Raji (cell line): ENCODE results near the gene YAP1.

Source experiments
- POLR2A ChIP-seq: IDR thresholded peaks from 2 replicates; pipeline ENCODE4 v1.6.1; 2011; ENCODE audit warnings: low read depth, low read length, control low read depth; ENCODE audit not compliant: insufficient read depth

YAP1 gene

GRCh38 chr11:102234779-102235439, 124.7 kb downstream of the YAP1 start:
- no peak for TF ChIP-seq POLR2A

GRCh38 chr11:102237096-102237735, 127.0 kb downstream of the YAP1 start:
- TF ChIP-seq POLR2A, result no peak

- no peak for TF ChIP-seq POLR2A
Measured at GRCh38 chr11:102238391-102238821, 128.2 kb downstream of the YAP1 start.

- no peak for TF ChIP-seq POLR2A
Measured at GRCh38 chr11:102239448-102239847, 129.2 kb downstream of the YAP1 start.

GRCh38 chr11:102239911-102240310, 129.7 kb downstream of the YAP1 start:
- TF ChIP-seq POLR2A, result no peak

- no peak for TF ChIP-seq POLR2A
Measured at GRCh38 chr11:102240502-102240901, 130.3 kb downstream of the YAP1 start.

GRCh38 chr11:102241026-102241425, 130.8 kb downstream of the YAP1 start:
- TF ChIP-seq POLR2A, result no peak

- no peak for TF ChIP-seq POLR2A
Measured at GRCh38 chr11:102243399-102243884, 133.2 kb downstream of the YAP1 start.

- TF ChIP-seq POLR2A, result no peak
Measured at GRCh38 chr11:102244681-102245409, 134.6 kb downstream of the YAP1 start.

GRCh38 chr11:102251423-102251822, 141.2 kb downstream of the YAP1 start:
- no peak for TF ChIP-seq POLR2A

GRCh38 chr11:102252339-102252891, 142.2 kb downstream of the YAP1 start:
- no peak for TF ChIP-seq POLR2A

GRCh38 chr11:102253020-102253715, 142.9 kb downstream of the YAP1 start:
- TF ChIP-seq POLR2A, result no peak

- no peak for TF ChIP-seq POLR2A
Measured at GRCh38 chr11:102254047-102254446, 143.8 kb downstream of the YAP1 start.

- no peak for TF ChIP-seq POLR2A
Measured at GRCh38 chr11:102256251-102256650, 146.0 kb downstream of the YAP1 start.

GRCh38 chr11:102260241-102260640, 150.0 kb downstream of the YAP1 start:
- no peak for TF ChIP-seq POLR2A
